EH (cell line): ENCODE data around the gene ZNF296.
"Not testable (repeated sequence)": the region's sequence is repeated elsewhere in the genome, so short reads cannot be mapped to it uniquely, and the experiment has no call there.

Experiments used
- DNase-seq: peaks from one replicate; pipeline ENCODE4 v3.0.0-alpha.2; 2015; ENCODE audit warnings: low read depth

ZNF296 gene

DNA sequence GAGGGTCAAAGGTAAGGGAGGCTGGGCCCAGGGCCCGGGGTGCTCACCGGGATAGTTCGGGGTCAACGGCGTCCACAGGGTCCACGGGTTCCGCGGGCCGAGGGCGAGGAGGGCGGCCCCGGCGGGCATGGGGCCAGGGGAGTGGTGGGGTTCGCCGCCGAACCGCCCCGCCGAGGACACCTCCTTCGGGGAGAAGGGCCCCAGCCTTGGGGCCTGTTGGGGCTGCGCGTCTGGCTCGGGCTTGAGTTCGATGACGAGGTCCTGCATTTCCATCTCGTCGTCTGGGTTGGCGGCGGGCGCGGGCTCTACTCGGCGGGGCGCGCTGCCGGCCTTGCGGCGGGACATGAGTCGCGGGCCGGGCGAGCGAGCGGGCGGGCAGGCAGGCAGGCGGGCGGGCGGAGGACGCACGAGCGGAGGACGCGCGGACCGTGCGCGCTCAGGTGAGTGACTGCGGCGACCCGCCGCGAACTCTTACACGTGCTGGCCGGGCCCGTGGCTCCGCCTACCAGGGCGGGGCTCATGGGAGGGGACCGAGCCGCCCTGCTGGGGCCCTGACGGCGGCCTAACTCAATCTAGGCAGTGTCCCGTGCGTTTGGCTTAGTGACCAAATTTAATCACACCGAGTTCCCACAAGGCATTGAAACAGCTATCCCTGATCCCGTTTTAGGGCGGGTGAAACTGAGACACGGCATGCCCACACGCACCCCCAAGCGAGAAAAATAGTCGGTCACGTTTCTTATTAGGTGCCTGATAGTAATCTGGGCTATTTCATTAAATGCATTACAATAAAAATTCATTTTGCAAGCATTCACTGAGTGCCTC lies at the start of gene ZNF296:
Gene ZNF296 (minus strand): TSS at position 450 of the 822 bp plus-strand sequence. CDS start 105 bp downstream, at position 345.
- peak; percentile 53 for DNase-seq

- DNase-seq: no peak
Measured at GRCh38 chr19:45125360-45125759, 49.1 kb upstream of the ZNF296 start.

- no peak for DNase-seq
Measured at GRCh38 chr19:45124021-45124420, 47.7 kb upstream of the ZNF296 start.

- DNase-seq: no peak
Measured at GRCh38 chr19:45123440-45123850, 47.2 kb upstream of the ZNF296 start.

- DNase-seq: no peak
Measured at GRCh38 chr19:45122832-45123231, 46.6 kb upstream of the ZNF296 start.

- DNase-seq: no peak
Measured at GRCh38 chr19:45121827-45122345, 45.6 kb upstream of the ZNF296 start.

DNA sequence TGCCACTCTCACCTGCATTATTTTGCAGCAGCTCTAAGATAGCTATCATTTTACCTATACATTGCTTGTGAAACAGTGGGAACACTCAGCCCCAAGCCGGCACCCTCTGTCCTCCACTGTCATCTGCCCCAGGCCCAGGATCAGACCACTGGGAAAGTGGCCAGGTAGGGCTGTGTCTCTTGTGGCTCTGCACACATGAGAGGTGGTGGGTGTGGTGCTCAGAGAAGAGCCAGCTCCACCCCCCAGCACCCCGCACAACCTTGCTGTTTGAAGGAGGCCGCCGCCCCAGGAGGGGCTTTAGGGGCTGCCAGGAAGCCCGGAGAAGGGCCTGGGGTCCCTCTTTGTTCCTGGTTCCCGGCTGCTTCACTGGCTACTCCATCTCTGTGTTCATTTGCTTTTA lies 43.3 kb upstream of the ZNF296 start:
- no peak for DNase-seq

GRCh38 chr19:45118591-45119355 lies 42.5 kb upstream of the ZNF296 start:
- DNase-seq: not testable (repeated sequence)

GRCh38 chr19:45118106-45118505 lies 41.8 kb upstream of the ZNF296 start:
- DNase-seq: no peak

DNA sequence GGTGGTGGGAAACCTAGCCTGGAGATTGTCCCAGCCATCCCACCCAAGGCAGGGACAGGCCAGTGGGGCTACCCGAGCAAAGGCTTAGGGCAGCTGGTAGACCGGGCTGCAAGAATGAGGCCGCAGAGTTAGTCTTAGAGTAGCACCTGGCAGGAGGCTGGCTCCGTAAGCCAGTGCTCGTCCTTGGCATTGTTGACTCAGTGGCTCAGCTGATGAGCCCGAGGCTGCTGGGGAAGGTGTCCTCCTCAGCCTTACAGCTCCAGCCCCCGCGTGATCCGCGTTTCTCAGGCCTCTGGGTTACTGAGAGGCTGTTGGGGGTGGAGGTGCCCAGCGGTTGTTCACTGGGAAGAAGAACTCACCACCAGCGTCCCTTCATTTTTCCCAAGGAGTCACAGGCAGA lies 41.4 kb upstream of the ZNF296 start:
- no peak for DNase-seq

GRCh38 chr19:45117167-45117594 lies 40.9 kb upstream of the ZNF296 start:
- DNase-seq: no peak

- DNase-seq: no peak
Measured at GRCh38 chr19:45115809-45116615, 39.7 kb upstream of the ZNF296 start.

- DNase-seq: no peak
Measured at GRCh38 chr19:45114116-45114515, 37.8 kb upstream of the ZNF296 start.

GRCh38 chr19:45113628-45114027 lies 37.4 kb upstream of the ZNF296 start:
- DNase-seq: no peak

DNA sequence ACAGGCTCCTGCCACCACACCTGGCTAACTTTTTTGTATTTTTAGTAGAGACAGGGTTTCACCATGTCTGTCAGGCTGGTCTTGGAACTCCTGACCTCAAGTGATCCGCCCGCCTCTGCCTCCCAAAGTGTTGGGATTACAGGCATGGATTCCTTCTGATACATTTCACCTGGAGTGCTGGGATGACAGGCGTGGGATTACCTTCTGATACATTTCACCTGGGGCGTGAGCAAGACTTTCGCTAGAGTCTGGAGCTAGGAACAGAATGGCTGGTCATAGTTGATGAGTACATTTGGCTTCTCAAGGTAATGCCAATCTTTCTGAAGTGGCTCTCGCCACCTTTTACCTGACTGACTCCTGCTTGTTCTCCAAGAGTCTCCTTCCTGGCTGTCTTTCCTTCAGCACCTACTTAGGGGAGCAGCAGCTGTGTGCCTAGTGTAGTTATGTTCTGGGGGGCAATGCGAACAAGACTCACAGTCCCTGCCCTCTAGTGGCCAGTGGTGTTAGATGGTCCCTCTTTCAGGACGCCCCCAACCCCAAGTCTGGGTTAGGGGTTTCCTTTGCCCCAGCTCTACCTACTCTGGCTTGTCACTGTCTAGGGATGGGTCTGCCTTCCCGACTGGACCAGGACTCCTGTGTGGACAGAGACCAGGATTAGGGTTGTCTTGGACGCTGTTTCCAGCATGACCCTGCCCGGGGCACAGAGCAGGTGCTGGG lies 36.0 kb upstream of the ZNF296 start:
- no peak for DNase-seq

DNA sequence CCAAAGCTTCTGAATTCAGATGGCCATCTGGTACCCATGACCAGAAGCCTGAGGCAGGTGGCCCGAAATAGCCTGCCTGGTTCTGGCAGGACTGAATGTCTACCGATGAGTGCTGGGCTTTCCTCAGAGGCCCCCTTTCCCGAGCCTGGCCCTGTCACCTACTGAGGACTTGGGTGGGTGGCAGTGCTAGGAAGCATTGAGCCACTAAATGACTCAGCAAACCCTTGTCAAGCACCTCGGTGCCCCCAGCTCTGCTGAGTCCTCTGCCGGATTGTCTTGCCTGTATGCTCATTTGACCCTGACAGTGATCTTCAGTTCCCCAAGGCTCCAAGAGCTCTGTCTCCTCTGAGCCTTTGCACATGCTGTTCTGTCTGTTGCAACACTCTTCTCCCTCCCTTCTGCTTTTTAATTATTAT lies 34.6 kb upstream of the ZNF296 start:
- DNase-seq: peak; percentile 13

DNA sequence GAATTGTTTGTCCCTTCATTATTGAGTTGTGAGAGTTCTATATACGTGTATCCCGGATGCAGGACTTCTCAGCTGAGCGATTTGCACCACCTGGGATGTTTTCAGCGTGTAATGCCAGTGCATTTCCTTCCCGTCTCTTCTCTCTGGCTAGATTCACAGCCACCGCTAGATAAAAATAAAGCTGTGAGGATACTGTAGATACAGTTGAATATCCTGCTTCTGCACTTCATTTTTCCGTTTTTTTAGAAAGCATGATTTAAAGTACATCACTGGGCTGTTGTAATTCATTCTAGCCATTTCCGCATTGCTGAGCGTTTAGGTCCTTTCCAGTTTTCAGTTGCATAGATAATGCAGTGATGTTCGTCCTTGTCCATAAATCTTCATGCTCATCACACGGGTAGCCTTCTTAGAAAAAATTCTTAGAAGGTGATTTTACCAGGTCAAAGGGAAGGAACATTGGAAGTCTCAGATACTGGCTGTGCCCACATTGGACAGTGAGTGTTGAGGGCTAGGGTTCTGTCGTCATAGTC lies 31.4 kb upstream of the ZNF296 start:
- no peak for DNase-seq

DNA sequence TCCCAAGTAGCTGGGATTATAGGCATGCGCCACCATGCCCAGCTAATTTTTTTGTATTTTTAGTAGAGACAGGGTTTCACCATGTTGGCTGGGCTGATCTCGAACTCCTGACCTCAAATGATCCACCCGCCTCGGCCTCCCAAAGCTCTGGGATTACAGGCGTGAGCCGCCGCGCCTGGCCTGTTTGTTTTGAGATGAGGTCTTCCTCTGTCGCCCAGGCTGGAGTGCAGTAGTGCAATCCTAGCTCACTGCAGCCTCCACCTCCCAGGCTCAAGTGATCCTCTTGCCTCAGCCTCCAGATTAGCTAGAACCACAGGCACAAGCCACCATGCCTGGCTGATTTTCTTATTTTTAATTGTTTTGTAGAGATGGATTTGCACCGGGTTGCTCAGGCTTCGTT lies 30.1 kb upstream of the ZNF296 start:
- DNase-seq: not testable (repeated sequence)

GRCh38 chr19:45104658-45105349 lies 28.5 kb upstream of the ZNF296 start:
- no peak for DNase-seq

GRCh38 chr19:45103508-45104319 lies 27.4 kb upstream of the ZNF296 start:
- DNase-seq: no peak
